ENCODE results near the gene NSD2. TPM values are rescaled to one million over a fixed set of nuclear protein-coding genes. Genes with fewer than 3 reads are reported as not detected.

Gene NSD2
- total RNA-seq, 1 donor from 2014 or later, result 66.4 TPM

- H3K4me3 Mint-ChIP-seq (ENCODE audit: unreplicated experiment), result no peak overlapping the region
These were observed 68.7 kb downstream of the NSD2 start for GRCh38 chr4:1939664-1940509.

GRCh38 chr4:1940566-1940965 lies 69.4 kb downstream of the NSD2 start:
- no peak for DNase-seq (ENCODE audit: extremely low spot score, unreplicated experiment)
- Mint-ChIP-seq H3K27me3 (ENCODE audit: unreplicated experiment) (no peaks in the 10 kb centered on the region), H3K4me1 (ENCODE audit: unreplicated experiment) (peaks cover 17% of the 10 kb centered on the region), H3K27ac (ENCODE audit: unreplicated experiment) (peak overlapping the region; percentile 83), H3K36me3 (ENCODE audit: unreplicated experiment) (peaks cover 20% of the 10 kb centered on the region), H3K9me3 (ENCODE audit: unreplicated experiment) (no peaks in the 10 kb centered on the region), H3K4me3 (ENCODE audit: unreplicated experiment) (no peak overlapping the region)
- TF ChIP-seq CTCF (IDR thresholded peaks at IDR 0.05), result no peak

More at GRCh38 chr4:1939664-1940509, 68.7 kb downstream of the NSD2 start:
- H3K9me3 Mint-ChIP-seq (ENCODE audit: unreplicated experiment), result no peaks in the 10 kb centered on the region
- H3K4me1 Mint-ChIP-seq (ENCODE audit: unreplicated experiment), result peaks cover 17% of the 10 kb centered on the region
- no peaks in the 10 kb centered on the region for H3K27me3 Mint-ChIP-seq (ENCODE audit: unreplicated experiment)
- H3K27ac Mint-ChIP-seq (ENCODE audit: unreplicated experiment), result peak overlapping the region; percentile 83
- no peak for TF ChIP-seq CTCF (IDR thresholded peaks at IDR 0.05)
- DNase-seq (ENCODE audit: extremely low spot score, unreplicated experiment), result no peak
- peaks cover 19% of the 10 kb centered on the region for H3K36me3 Mint-ChIP-seq (ENCODE audit: unreplicated experiment)

- H3K36me3 Mint-ChIP-seq (ENCODE audit: unreplicated experiment), result peaks cover 23% of the 10 kb centered on the region
- no peak overlapping the region for H3K27ac Mint-ChIP-seq (ENCODE audit: unreplicated experiment)
- no peak for DNase-seq (ENCODE audit: extremely low spot score, unreplicated experiment)
- no peak for TF ChIP-seq CTCF (IDR thresholded peaks at IDR 0.05)
- no peaks in the 10 kb centered on the region for H3K9me3 Mint-ChIP-seq (ENCODE audit: unreplicated experiment)
- no peaks in the 10 kb centered on the region for H3K27me3 Mint-ChIP-seq (ENCODE audit: unreplicated experiment)
- peaks cover 17% of the 10 kb centered on the region for H3K4me1 Mint-ChIP-seq (ENCODE audit: unreplicated experiment)
- no peak overlapping the region for H3K4me3 Mint-ChIP-seq (ENCODE audit: unreplicated experiment)
These were observed 72.7 kb downstream of the NSD2 start for GRCh38 chr4:1943928-1944327.

DNA sequence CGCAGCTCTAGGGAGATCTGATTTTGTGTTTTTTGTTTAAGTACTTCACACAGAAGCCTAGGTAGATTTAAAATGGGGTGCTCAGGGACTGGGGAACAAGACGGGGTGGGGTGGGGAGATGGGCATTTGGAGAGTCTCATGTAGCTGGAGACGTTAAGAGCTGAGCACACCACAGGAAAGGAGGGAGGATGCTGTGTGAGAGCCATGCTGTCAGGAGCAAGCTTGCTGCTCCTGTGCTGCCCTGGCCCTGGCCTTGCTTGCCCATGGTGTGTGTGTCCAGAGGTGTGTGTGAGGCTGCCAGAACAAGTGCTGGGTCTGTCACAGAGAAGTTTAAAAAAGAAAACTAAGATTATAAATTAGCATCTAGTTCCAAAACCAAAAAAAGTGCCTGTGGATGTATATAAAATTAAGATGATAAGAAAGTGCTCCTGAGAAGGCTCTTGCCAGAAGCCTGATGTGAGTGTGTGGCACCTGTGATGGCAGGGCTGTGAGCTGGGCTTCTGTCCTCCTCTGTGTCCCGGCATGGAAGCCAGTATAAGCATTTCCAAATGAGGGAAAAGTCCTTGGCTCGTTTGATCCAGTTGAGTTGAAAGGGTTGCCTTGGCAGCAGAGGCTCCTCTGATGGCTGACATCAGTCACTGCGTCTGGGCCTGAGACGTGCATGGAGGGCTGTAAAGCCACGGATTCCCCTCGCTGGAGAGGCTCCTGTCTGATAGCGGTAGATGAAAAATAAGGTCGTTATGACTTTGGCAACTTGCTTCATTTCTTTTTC lies 74.1 kb downstream of the NSD2 start:
- Mint-ChIP-seq H3K27ac (ENCODE audit: unreplicated experiment) (no peak overlapping the region), H3K4me3 (ENCODE audit: unreplicated experiment) (no peak overlapping the region), H3K27me3 (ENCODE audit: unreplicated experiment) (no peaks in the 10 kb centered on the region), H3K9me3 (ENCODE audit: unreplicated experiment) (no peaks in the 10 kb centered on the region), H3K4me1 (ENCODE audit: unreplicated experiment) (peaks cover 4% of the 10 kb centered on the region), H3K36me3 (ENCODE audit: unreplicated experiment) (peaks cover 20% of the 10 kb centered on the region)
- DNase-seq (ENCODE audit: extremely low spot score, unreplicated experiment), result no peak
- no peak for TF ChIP-seq CTCF (IDR thresholded peaks at IDR 0.05)

- Mint-ChIP-seq H3K27me3 (ENCODE audit: unreplicated experiment) (no peaks in the 10 kb centered on the region), H3K4me1 (ENCODE audit: unreplicated experiment) (peaks cover under 1% of the 10 kb centered on the region), H3K9me3 (ENCODE audit: unreplicated experiment) (no peaks in the 10 kb centered on the region), H3K4me3 (ENCODE audit: unreplicated experiment) (no peak overlapping the region), H3K27ac (ENCODE audit: unreplicated experiment) (no peak overlapping the region), H3K36me3 (ENCODE audit: unreplicated experiment) (peaks cover 21% of the 10 kb centered on the region)
- TF ChIP-seq CTCF (IDR thresholded peaks at IDR 0.05), result no peak
- no peak for DNase-seq (ENCODE audit: extremely low spot score, unreplicated experiment)
These were observed 74.7 kb downstream of the NSD2 start for GRCh38 chr4:1945912-1946311.
